GM21381 (cell line): ENCODE measurements around the gene KCNMA1.

ENCODE experiments used
- ATAC-seq: cut with Tn5 transposase; IDR thresholded peaks from one replicate; pipeline ENCODE4 v1.9.1; 2021; ENCODE audit warnings: mild to moderate bottlenecking, moderate library complexity; ENCODE audit not compliant: unreplicated experiment

KCNMA1 gene

GRCh38 chr10:76866841-76867586, 770.6 kb downstream of the KCNMA1 start:
- no peak for ATAC-seq

GRCh38 chr10:76864922-76865321, 772.7 kb downstream of the KCNMA1 start:
- no peak for ATAC-seq

- no peak for ATAC-seq
These were observed 778.9 kb downstream of the KCNMA1 start for GRCh38 chr10:76858721-76859120.

- ATAC-seq, result no peak
These were observed 796.8 kb downstream of the KCNMA1 start for GRCh38 chr10:76840802-76841201.

- no peak for ATAC-seq
These were observed 798.3 kb downstream of the KCNMA1 start for GRCh38 chr10:76839276-76839675.

- ATAC-seq, result no peak
These were observed 807.4 kb downstream of the KCNMA1 start for GRCh38 chr10:76830218-76830617.

- ATAC-seq, result no peak
These were observed 807.9 kb downstream of the KCNMA1 start for GRCh38 chr10:76829724-76830123.
